T-helper 1 cell treated with Interleukin-12 subunit alpha and Interleukin-12 subunit beta and Interleukin-4 antibody, amounts not matched to agents 30 μg/mL and 1 μg/mL, for 36 hours (primary cell): Measurements from ENCODE around the gene DDN.

Source experiments
- H3K27ac Mint-ChIP-seq: one replicate; pipeline ENCODE4 v1.8.0; 2021; ENCODE audit warnings: mild to moderate bottlenecking, mixed read lengths
- H3K27me3 Mint-ChIP-seq: one replicate; pipeline ENCODE4 v1.8.0; 2021; ENCODE audit warnings: low read depth, mixed read lengths
- H3K36me3 Mint-ChIP-seq: one replicate; pipeline ENCODE4 v1.8.0; 2021; ENCODE audit warnings: low read depth, mixed read lengths
- H3K4me1 Mint-ChIP-seq: one replicate; pipeline ENCODE4 v1.8.0; 2021; ENCODE audit warnings: low read depth, mixed read lengths
- H3K4me3 Mint-ChIP-seq: one replicate; pipeline ENCODE4 v1.8.0; 2021; ENCODE audit warnings: mild to moderate bottlenecking, moderate library complexity, mixed read lengths
- H3K9me3 Mint-ChIP-seq: one replicate; pipeline ENCODE4 v1.8.0; 2021; ENCODE audit warnings: mixed read lengths

DDN gene

DNA sequence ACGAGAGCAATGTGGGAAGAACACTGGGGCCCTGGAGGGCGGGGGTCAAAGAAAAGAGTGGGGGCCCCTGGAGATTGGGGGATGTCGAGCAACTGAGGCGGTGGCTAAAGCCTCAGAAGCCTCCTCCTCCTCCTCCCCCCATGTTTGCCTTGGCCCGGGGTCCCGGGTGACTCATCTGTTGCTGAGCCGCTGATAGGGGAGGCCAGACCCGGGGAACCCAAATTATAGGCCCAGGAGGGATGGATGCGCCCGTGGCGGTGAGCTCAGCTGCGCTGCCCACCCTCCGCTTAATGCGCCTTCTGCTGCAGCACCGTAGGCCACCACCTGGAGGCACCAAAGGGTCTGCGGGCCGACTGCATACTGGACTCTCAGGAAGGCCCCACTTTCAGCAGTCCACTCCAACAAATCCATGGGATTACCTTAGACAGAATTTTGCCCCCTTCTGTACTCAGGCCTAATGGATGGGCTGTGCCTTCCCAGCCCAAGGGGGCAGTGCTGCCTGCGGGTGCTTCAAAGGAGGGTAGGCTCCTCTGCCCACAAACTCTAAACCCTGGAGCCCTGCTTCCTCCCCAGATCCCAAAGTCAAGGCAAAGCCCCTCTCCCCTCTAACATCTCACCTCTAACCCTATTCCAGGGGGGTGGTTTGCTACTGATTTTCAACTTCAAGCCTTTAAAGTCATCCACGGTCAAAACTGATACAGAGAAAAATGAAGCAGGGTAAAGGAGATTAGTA lies 25.1 kb downstream of the DDN start:
- no peak overlapping the region for H3K4me3 Mint-ChIP-seq
- H3K36me3 Mint-ChIP-seq: peaks cover 4% of the 10 kb centered on the region
- H3K9me3 Mint-ChIP-seq: no peaks in the 10 kb centered on the region
- H3K27me3 Mint-ChIP-seq: peaks cover 94% of the 10 kb centered on the region
- H3K4me1 Mint-ChIP-seq: peaks cover 36% of the 10 kb centered on the region
- H3K27ac Mint-ChIP-seq: no peak overlapping the region

DNA sequence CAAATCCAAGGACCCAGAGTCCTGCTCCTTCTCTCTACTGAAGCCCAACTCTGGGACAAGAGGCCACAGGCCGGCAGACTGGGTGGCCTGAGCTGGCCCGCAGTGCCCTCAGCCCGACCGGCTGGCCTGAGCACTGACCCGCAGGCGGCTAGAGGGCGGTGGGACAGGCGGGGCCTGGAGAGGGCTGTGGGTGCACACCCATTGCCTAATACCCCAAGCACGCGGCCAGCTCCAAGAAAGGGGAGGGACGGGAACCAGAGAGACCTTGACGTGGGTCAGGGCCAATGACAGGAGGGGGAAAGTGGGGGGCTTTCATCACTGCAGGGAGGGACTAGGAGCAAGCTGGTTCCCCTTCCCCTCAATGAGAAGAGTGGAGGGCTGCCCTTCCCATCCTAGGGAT lies 25.6 kb downstream of the DDN start:
- Mint-ChIP-seq H3K36me3 (peaks cover 4% of the 10 kb centered on the region), H3K9me3 (no peaks in the 10 kb centered on the region), H3K27ac (no peak overlapping the region), H3K4me1 (peaks cover 32% of the 10 kb centered on the region), H3K27me3 (peaks cover 94% of the 10 kb centered on the region), H3K4me3 (no peak overlapping the region)

- Mint-ChIP-seq H3K9me3 (no peaks in the 10 kb centered on the region), H3K36me3 (peaks cover 4% of the 10 kb centered on the region), H3K4me1 (peaks cover 32% of the 10 kb centered on the region), H3K27ac (no peak overlapping the region), H3K27me3 (peaks cover 97% of the 10 kb centered on the region), H3K4me3 (no peak overlapping the region)
Observed at GRCh38 chr12:48972952-48973483, 26.2 kb downstream of the DDN start.

DNA sequence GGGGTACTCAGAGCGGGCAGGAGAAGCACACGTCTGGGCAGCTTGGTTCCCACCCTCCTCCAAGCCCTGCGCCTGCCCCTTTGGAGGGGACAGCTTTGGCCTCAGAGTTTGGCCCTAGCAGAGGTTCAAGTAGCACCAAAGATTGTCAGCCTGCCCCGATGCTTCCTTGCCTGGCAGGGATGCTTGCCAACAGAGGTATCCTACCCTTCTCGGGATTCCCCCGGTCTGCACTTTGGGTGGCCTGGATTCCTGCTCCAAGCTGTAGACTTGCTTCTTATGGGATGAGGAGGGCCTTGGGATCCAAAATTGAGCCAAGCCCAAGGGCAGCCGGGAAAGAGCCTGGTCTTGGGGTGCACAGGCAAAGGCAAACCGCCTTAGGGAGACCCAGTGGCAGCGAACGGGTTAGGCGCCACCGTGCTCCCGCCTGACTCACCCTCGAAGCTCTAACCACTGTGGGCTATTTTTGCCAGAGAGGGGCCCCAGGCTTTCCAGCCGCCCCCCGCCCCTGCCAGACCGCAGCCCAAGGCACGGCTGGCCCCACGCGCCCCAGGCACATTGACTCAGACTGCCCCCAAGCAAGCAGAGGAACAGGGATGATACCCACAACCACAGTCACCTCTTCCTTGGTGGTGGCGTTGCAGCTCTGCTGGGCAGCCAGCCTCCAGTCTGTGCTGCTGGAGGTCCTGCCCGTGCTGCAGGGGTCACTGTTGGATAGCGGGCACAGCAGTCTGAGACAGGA lies 26.8 kb downstream of the DDN start:
- Mint-ChIP-seq H3K36me3 (peaks cover 4% of the 10 kb centered on the region), H3K4me1 (peaks cover 26% of the 10 kb centered on the region), H3K4me3 (no peak overlapping the region), H3K27ac (no peak overlapping the region), H3K27me3 (peaks cover 96% of the 10 kb centered on the region), H3K9me3 (no peaks in the 10 kb centered on the region)

GRCh38 chr12:48970702-48971334 lies 28.4 kb downstream of the DDN start:
- Mint-ChIP-seq H3K9me3 (no peaks in the 10 kb centered on the region), H3K4me1 (peaks cover 23% of the 10 kb centered on the region), H3K36me3 (peaks cover 4% of the 10 kb centered on the region), H3K27me3 (peaks cover 88% of the 10 kb centered on the region), H3K4me3 (peak overlapping the region; percentile 55), H3K27ac (peak overlapping the region; percentile 57)

- no peak overlapping the region for H3K27ac Mint-ChIP-seq
- H3K4me1 Mint-ChIP-seq: peaks cover 23% of the 10 kb centered on the region
- H3K9me3 Mint-ChIP-seq: no peaks in the 10 kb centered on the region
- H3K4me3 Mint-ChIP-seq: peak overlapping the region; percentile 36
- H3K27me3 Mint-ChIP-seq: peaks cover 86% of the 10 kb centered on the region
- peaks cover 4% of the 10 kb centered on the region for H3K36me3 Mint-ChIP-seq
Observed at GRCh38 chr12:48969833-48970701, 29.1 kb downstream of the DDN start.

DNA sequence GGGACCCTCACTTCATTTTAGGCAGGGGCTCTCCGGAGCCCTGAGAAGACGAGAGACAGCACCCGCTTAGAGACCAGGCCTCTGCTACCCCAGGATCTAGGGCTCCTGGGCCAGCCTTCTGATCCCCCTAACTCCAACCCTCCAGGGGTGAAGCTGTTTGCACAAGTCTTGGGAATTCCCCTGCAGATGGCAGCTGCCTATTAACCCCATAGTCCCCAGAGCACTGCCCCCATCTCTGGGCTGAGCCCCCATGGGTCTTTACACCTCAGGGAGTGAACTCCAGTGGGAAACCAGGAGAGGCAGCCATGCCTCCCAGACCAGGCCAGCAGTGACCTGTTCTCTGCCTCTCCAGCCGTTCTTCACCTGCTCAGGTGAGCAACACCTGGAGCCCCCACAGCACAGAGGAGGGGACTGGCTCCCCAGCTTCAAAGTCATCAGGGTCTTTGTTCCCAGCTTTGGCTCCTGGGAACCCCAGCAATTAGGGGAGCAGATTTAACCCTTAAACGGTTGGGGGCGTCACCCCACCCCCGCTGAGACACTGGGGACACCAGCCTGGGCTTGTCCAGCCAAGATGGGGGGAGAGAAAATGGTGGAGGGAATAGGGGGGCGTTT lies 29.9 kb downstream of the DDN start:
- H3K9me3 Mint-ChIP-seq: no peaks in the 10 kb centered on the region
- peaks cover 23% of the 10 kb centered on the region for H3K4me1 Mint-ChIP-seq
- no peak overlapping the region for H3K27ac Mint-ChIP-seq
- no peak overlapping the region for H3K4me3 Mint-ChIP-seq
- H3K36me3 Mint-ChIP-seq: peaks cover 4% of the 10 kb centered on the region
- peaks cover 82% of the 10 kb centered on the region for H3K27me3 Mint-ChIP-seq

GRCh38 chr12:48968467-48968866 lies 30.7 kb downstream of the DDN start:
- Mint-ChIP-seq H3K36me3 (peaks cover 4% of the 10 kb centered on the region), H3K27ac (no peak overlapping the region), H3K27me3 (peaks cover 74% of the 10 kb centered on the region), H3K4me3 (no peak overlapping the region), H3K9me3 (no peaks in the 10 kb centered on the region), H3K4me1 (peaks cover 23% of the 10 kb centered on the region)

GRCh38 chr12:48967991-48968390 lies 31.2 kb downstream of the DDN start:
- no peaks in the 10 kb centered on the region for H3K9me3 Mint-ChIP-seq
- no peak overlapping the region for H3K27ac Mint-ChIP-seq
- H3K36me3 Mint-ChIP-seq: peaks cover 4% of the 10 kb centered on the region
- H3K4me1 Mint-ChIP-seq: peaks cover 23% of the 10 kb centered on the region
- H3K27me3 Mint-ChIP-seq: peaks cover 71% of the 10 kb centered on the region
- no peak overlapping the region for H3K4me3 Mint-ChIP-seq

- Mint-ChIP-seq H3K27ac (no peak overlapping the region), H3K9me3 (no peaks in the 10 kb centered on the region), H3K4me1 (peaks cover 15% of the 10 kb centered on the region), H3K27me3 (peaks cover 59% of the 10 kb centered on the region), H3K36me3 (peaks cover 3% of the 10 kb centered on the region), H3K4me3 (no peak overlapping the region)
Observed at GRCh38 chr12:48966177-48966895, 32.8 kb downstream of the DDN start.

DNA sequence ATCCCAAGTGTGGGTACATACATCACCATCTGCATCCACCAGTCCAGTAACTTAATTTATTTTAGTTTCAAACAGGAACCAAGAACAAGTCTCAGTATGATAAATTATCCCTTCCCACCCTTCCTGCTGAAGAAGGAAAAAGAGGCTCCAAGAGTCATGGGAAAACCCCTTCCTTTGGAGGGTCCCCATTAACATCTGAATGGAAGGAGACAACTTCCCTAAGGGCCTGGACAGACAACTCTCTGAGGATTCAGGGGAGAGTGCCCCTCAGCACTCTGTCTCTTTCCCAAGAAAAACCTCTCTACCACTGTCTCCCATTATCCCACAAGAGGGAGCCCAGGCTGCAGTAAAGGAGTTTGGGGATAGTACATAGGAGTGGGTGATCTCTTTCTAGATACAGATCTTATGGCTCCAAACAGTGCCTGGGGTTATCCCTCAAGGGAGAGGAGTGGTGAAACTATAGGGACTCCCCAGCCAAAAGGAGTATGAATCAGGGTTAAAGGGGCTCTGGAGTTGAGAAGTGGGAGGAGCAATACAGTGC lies 33.8 kb downstream of the DDN start:
- H3K27me3 Mint-ChIP-seq: peaks cover 59% of the 10 kb centered on the region
- H3K4me1 Mint-ChIP-seq: peaks cover 5% of the 10 kb centered on the region
- no peak overlapping the region for H3K4me3 Mint-ChIP-seq
- H3K36me3 Mint-ChIP-seq: no peaks in the 10 kb centered on the region
- no peaks in the 10 kb centered on the region for H3K9me3 Mint-ChIP-seq
- H3K27ac Mint-ChIP-seq: no peak overlapping the region

GRCh38 chr12:48961801-48962200 lies 37.4 kb downstream of the DDN start:
- H3K36me3 Mint-ChIP-seq: no peaks in the 10 kb centered on the region
- H3K27ac Mint-ChIP-seq: no peak overlapping the region
- no peaks in the 10 kb centered on the region for H3K9me3 Mint-ChIP-seq
- H3K4me1 Mint-ChIP-seq: peaks cover 7% of the 10 kb centered on the region
- H3K4me3 Mint-ChIP-seq: no peak overlapping the region
- peaks cover 46% of the 10 kb centered on the region for H3K27me3 Mint-ChIP-seq

DNA sequence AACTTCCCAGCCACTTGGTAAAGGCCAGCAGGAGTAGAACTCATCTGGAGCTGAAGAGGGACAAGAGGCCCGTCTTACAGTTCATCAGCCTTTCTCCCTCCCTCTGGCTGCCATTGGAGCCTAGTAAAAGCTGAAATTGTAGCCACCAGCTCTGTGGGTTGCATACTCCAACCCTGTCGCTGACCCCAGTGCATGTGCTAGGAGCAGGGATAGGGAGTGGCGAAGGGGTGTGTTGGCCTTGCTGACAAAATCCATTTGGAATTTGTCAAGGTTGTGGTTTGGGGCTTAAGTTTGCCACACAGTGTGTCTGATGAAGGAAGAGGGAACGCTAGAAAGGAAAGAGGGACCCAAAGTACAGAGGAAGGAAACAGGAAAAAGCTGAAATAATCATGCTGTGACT lies 37.8 kb downstream of the DDN start:
- H3K4me1 Mint-ChIP-seq: peaks cover 11% of the 10 kb centered on the region
- no peaks in the 10 kb centered on the region for H3K9me3 Mint-ChIP-seq
- no peak overlapping the region for H3K27ac Mint-ChIP-seq
- no peaks in the 10 kb centered on the region for H3K36me3 Mint-ChIP-seq
- no peak overlapping the region for H3K4me3 Mint-ChIP-seq
- peaks cover 43% of the 10 kb centered on the region for H3K27me3 Mint-ChIP-seq
